ENCODE measurements around the gene AHRR. TPM values are rescaled to one million over a fixed set of nuclear protein-coding genes. Genes with fewer than 3 reads are reported as not detected.
A peak's percentile ranks its signal among the peaks of the same experiment; 100 is the strongest.

AHRR gene
- polyA plus RNA-seq, 3 donors = 0.15 TPM; not detected in 1

DNA sequence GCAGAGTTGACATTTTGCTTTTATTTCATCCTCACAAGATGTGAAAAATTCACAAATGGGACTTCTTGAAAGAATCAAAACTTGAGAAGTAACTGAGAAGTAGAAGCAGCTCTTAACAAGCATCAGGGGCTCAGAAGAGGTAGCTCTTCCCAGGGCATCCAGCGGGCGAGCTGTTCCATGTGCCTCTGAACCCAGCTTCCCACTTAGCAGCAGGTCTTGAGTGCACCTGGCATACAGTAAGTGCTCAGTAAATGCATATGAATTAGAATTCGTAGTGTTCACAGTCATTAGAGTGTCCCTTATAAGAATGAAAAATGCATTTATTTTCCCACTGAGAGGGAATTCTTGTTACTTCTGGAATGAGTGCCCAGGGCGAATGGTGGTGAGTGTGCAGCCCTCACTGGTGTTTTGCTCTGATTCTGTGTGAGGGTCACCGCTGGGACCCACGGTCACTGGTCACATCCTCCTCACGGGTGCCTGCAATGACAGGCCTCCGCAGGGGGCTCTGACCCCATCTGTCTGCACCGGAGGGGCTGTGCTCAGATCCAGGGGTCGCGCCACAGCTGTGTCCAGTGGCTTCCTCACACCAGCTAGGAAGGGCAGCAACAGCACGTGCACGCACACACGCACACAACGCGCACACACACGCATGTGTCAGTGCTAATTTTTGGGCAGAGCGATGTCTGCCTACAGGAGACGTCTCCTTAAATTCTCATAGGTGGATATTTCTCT is 148.4 kb downstream of the AHRR start:
- no peak overlapping the region for H3K4me2 ChIP-seq (replicated peaks; ENCODE audit: extremely low read depth, low read length, poor library complexity, severe bottlenecking)
- Mint-ChIP-seq H3K36me3 (peaks cover 29 to 33% of the 10 kb centered on the region in 2 donors), H3K9me3 (peaks cover 0 to 3% (median 2%) of the 10 kb centered on the region in 7 donors), H3K27ac (no peak overlapping the region), H3K4me3 (no peak overlapping the region), H3K27me3 (ENCODE audit: low read depth in 3 of 3) (peaks cover 10 to 15% (median 14%) of the 10 kb centered on the region in 3 donors), H3K4me1 (peaks cover 17% of the 10 kb centered on the region)
- no peaks in the 10 kb centered on the region for H3K9me3 ChIP-seq (replicated peaks in 1 of 2; ENCODE audit: control insufficient read depth in 1 of 2, insufficient read depth in 1 of 2, low read length in 2 of 2)
- intact Hi-C loops (cut with micrococcal nuclease) = loop anchor here (5.0 to 10.0 kb wide), 3 partner anchors 75 to 425 kb away; partner anchors contain the start of genes CEP72 (in 2 of the 2), BRD9 (in 1 of the 2) and TRIP13 (in 1 of the 2)
- no peak overlapping the region for H3K27ac ChIP-seq (ENCODE audit: low read depth in 1 of 2, low read length in 2 of 2)
- H3K36me3 ChIP-seq (replicated peaks in 1 of 2; ENCODE audit: control insufficient read depth in 1 of 2, insufficient read depth in 2 of 2, low read length in 2 of 2) = peaks cover 23 to 26% of the 10 kb centered on the region in 2 donors
- H3K9ac ChIP-seq (ENCODE audit: insufficient read depth, low read length, poor library complexity, severe bottlenecking) = no peak overlapping the region
- H3K27me3 ChIP-seq (ENCODE audit: control insufficient read depth in 2 of 2, insufficient read depth in 2 of 2, low read length in 2 of 2) = peaks cover under 1 to 10% of the 10 kb centered on the region in 2 donors
- H3K4me3 ChIP-seq (replicated peaks in 1 of 3; ENCODE audit: low read depth in 2 of 3, low read length in 3 of 3) = no peak overlapping the region
- H4K20me1 ChIP-seq (ENCODE audit: insufficient read depth, low read length) = peaks cover 11% of the 10 kb centered on the region
- TF ChIP-seq, protein P1, sequence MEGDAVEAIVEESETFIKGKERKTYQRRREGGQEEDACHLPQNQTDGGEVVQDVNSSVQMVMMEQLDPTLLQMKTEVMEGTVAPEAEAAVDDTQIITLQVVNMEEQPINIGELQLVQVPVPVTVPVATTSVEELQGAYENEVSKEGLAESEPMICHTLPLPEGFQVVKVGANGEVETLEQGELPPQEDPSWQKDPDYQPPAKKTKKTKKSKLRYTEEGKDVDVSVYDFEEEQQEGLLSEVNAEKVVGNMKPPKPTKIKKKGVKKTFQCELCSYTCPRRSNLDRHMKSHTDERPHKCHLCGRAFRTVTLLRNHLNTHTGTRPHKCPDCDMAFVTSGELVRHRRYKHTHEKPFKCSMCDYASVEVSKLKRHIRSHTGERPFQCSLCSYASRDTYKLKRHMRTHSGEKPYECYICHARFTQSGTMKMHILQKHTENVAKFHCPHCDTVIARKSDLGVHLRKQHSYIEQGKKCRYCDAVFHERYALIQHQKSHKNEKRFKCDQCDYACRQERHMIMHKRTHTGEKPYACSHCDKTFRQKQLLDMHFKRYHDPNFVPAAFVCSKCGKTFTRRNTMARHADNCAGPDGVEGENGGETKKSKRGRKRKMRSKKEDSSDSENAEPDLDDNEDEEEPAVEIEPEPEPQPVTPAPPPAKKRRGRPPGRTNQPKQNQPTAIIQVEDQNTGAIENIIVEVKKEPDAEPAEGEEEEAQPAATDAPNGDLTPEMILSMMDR (IDR thresholded peaks at IDR 0.05) = no peak
- no peaks in the 10 kb centered on the region for H3K79me2 ChIP-seq (ENCODE audit: insufficient read depth, low read length)
- no peak for DNase-seq
- WGBS (ENCODE audit: insufficient coverage) = 94% methylated on average over 13 of the region's 19 CpGs
- H2AFZ ChIP-seq (ENCODE audit: insufficient read depth, low read depth, low read length, poor library complexity, severe bottlenecking) = no peak overlapping the region
- peaks cover 19 to 35% of the 10 kb centered on the region in 2 donors for H3K4me1 ChIP-seq (ENCODE audit: control insufficient read depth in 1 of 2, insufficient read depth in 2 of 2, low read length in 2 of 2)

DNA sequence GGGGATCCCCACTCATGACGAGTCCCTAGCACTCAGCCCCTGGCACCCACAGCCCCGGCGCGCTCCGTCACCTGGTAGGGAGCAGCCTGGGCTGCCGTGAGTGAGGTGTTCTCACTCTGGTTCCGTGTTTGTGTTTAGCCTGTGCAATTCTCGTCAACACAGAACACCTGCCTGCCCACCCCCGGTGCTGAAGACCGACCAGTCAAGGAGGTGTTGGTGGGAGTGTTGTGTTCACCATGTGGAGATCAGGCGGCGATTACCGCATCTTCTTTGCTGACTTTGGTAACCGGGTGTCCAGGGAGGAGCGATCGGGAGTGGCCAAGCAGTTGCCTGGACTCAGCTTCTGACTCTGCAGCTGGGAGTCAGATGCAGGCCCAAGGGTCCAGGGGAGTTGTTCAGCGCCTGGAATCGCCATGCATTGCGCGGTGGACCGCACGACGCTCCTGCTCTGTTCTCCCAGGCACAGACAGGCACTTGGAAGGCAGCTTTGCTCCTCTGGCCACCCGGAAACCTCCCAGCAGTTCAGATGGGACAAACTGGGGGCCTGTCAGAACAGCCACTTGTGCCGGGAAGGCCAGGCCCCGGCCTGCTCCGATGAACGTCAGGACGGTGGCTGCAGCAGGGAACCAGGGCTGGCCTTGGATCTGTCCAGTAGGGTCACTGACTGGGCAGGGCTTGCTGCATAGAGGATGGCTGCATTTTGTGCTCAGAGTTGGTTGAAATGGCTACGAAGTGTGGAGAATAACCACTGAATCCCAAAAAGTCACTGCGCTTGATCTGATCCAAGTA is 149.6 kb downstream of the AHRR start:
- WGBS (ENCODE audit: insufficient coverage) = 96% methylated on average over 31 of the region's 31 CpGs
- peaks cover 18 to 21% of the 10 kb centered on the region in 2 donors for H3K36me3 Mint-ChIP-seq
- no peak overlapping the region for H3K9ac ChIP-seq (ENCODE audit: insufficient read depth, low read length, poor library complexity, severe bottlenecking)
- H3K27ac Mint-ChIP-seq = no peak overlapping the region
- H3K4me2 ChIP-seq (replicated peaks; ENCODE audit: extremely low read depth, low read length, poor library complexity, severe bottlenecking) = peak overlapping the region; percentile 74
- TF ChIP-seq, protein P1 (IDR thresholded peaks at IDR 0.05) = no peak
- no peak overlapping the region for H3K27ac ChIP-seq (ENCODE audit: low read depth in 1 of 2, low read length in 2 of 2)
- peaks cover 18% of the 10 kb centered on the region for H3K4me1 Mint-ChIP-seq
- intact Hi-C loops (cut with micrococcal nuclease) = loop anchor here (5.0 to 10.0 kb wide), 3 partner anchors 74 to 424 kb away; partner anchors contain the start of genes CEP72 (in 2 of the 2), BRD9 (in 1 of the 2) and TRIP13 (in 1 of the 2)
- H3K9me3 Mint-ChIP-seq = peaks cover 0 to 6% (median 2%) of the 10 kb centered on the region in 7 donors
- H3K27me3 ChIP-seq (ENCODE audit: control insufficient read depth in 2 of 2, insufficient read depth in 2 of 2, low read length in 2 of 2) = peaks cover 4 to 22% of the 10 kb centered on the region in 2 donors
- peak overlapping the region in 1 of 3 experiments; percentile 75 for H3K4me3 ChIP-seq (replicated peaks in 1 of 3; ENCODE audit: low read depth in 2 of 3, low read length in 3 of 3)
- no peaks in the 10 kb centered on the region for H3K79me2 ChIP-seq (ENCODE audit: insufficient read depth, low read length)
- peaks cover 20 to 27% (median 27%) of the 10 kb centered on the region in 3 donors for H3K27me3 Mint-ChIP-seq (ENCODE audit: low read depth in 3 of 3)
- peaks cover 10 to 15% of the 10 kb centered on the region in 2 donors for H3K36me3 ChIP-seq (replicated peaks in 1 of 2; ENCODE audit: control insufficient read depth in 1 of 2, insufficient read depth in 2 of 2, low read length in 2 of 2)
- DNase-seq = no peak
- H2AFZ ChIP-seq (ENCODE audit: insufficient read depth, low read depth, low read length, poor library complexity, severe bottlenecking) = no peak overlapping the region
- H4K20me1 ChIP-seq (ENCODE audit: insufficient read depth, low read length) = peaks cover 14% of the 10 kb centered on the region
- peak overlapping the region; percentile 65 to 69 for H3K4me3 Mint-ChIP-seq
- no peaks in the 10 kb centered on the region for H3K9me3 ChIP-seq (replicated peaks in 1 of 2; ENCODE audit: control insufficient read depth in 1 of 2, insufficient read depth in 1 of 2, low read length in 2 of 2)
- H3K4me1 ChIP-seq (ENCODE audit: control insufficient read depth in 1 of 2, insufficient read depth in 2 of 2, low read length in 2 of 2) = peaks cover 22 to 40% of the 10 kb centered on the region in 2 donors
